ENCODE data around the gene SLC43A3.
A peak's percentile ranks its signal among the peaks of the same experiment; 100 is the strongest.

DNA sequence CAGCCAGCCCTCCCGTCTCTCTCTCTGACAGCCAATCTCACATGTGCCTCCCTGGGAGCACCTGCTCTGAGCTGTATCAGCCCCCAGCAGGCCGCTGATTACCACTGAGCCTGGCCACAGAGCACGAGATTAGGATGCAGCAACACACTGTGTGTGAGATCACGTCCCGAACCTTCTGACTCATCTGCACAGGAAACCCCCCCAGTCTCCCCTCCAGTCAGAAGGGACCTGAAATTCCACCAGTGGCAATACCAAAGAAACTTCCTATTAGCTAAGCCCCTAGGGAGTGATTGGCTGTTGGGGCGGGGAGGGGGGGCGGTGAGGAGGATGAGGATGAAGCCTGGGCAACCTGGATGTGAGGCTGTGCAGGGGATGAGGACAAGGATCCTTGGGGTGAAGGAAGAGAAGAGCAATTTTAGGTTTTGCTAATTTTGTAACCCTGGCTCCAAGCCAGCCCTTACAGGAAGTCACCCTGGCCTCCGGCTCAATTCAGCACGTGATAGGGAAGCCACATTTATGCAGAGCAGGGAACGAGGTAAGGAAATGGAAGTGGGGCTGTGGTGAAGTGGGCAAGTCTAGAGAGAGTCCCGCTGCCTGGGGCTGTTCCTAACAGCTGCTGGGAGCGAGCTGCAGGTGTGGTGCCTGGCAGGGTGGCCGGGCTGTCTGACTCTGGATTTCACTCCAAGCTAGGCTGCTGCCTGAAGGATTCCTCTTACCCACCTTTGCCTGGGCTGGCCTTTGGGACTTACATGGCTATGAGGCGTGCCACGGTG, 1.9 kb downstream of the SLC43A3 start:
- TF ChIP-seq, protein P1, sequence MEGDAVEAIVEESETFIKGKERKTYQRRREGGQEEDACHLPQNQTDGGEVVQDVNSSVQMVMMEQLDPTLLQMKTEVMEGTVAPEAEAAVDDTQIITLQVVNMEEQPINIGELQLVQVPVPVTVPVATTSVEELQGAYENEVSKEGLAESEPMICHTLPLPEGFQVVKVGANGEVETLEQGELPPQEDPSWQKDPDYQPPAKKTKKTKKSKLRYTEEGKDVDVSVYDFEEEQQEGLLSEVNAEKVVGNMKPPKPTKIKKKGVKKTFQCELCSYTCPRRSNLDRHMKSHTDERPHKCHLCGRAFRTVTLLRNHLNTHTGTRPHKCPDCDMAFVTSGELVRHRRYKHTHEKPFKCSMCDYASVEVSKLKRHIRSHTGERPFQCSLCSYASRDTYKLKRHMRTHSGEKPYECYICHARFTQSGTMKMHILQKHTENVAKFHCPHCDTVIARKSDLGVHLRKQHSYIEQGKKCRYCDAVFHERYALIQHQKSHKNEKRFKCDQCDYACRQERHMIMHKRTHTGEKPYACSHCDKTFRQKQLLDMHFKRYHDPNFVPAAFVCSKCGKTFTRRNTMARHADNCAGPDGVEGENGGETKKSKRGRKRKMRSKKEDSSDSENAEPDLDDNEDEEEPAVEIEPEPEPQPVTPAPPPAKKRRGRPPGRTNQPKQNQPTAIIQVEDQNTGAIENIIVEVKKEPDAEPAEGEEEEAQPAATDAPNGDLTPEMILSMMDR (IDR thresholded peaks at IDR 0.05): no peak
- TF ChIP-seq POLR2AphosphoS5 (IDR thresholded peaks at IDR 0.05): peak; percentile 10 to 51 (median 45)

Measured in stomach (tissue), 4 donors.